ENCODE measurements around the gene TMEM130.

TMEM130 gene

DNA sequence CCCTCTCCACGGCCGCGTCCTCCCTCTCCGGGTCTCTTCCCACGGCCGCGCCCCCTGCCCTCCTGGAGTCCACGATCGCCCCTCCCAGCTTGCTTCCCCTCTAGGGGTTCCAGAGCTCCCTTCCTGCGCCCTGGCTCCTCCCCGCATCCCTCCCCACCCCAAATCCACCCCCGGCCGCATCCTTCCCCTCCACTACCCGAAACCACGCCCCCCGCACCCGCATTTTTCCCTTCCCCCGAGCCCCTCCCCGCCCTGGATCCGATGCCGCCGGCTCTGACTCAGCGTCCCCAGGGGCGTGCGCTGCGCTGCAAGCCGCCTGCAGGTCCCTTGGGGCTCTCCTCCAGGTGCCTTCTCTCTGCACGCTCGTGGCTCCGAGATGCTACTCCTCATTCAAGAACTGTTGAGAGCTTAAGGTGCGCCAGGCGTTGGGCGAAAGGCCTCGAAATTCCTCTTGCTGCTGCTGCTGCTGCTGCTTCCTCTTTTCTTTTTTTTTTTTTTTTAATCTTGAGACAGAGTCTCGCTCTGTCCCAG, 372 bp upstream of the TMEM130 start:
- DNase-seq (ENCODE audit: insufficient read length, low spot score), result peak; percentile 64
- peak; percentile 16 for FAIRE-seq
- 0 out of 2 replicates have a peak, but pooled peaks have one; percentile 15 for TF ChIP-seq SPI1 (IDR thresholded peaks at IDR 0.05; ENCODE audit: low read depth, low read length)
- no peak for TF ChIP-seq POLR2A (IDR thresholded peaks at IDR 0.05; ENCODE audit: low read depth, low read length)
- TF ChIP-seq POU2F2 (IDR thresholded peaks at IDR 0.05; ENCODE audit: low read depth, low read length), result no peak
- TF ChIP-seq POLR2AphosphoS5 (IDR thresholded peaks at IDR 0.05; ENCODE audit: low read depth, low read length), result no peak
- no peak for TF ChIP-seq TAF1 (IDR thresholded peaks at IDR 0.05; ENCODE audit: low read depth, low read length)

DNA sequence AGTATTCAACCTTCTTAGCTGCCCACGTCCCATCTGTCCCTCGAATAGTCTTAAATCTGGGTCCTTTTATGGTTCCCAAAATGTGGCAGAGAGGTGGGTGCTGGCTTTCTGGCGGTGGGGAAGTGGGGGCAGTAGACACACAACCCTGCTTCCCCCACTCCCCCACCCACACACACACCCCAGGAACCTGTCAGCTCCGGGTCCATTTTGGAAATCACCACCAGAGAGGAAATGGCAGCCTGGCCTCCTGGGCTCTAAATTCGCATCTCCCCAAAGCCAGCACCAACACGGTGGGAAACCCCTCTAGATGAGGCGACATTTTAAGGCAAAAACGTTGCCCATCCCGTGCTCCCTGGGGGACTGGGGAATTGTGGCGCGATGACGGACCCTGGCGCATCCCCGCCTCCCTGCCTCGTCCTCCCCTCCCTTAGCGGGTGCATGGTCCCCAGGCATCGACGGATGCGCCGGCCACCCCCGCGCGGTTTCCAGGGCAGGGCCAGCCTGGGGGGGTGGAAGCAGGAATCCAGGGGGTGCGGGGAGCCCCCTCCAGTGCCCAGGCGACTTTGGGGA, 702 bp downstream of the TMEM130 start:
- DNase-seq (ENCODE audit: insufficient read length, low spot score) (no peak), FAIRE-seq (no peak)
- TF ChIP-seq TAF1 (IDR thresholded peaks at IDR 0.05; ENCODE audit: low read depth, low read length) (no peak), POLR2A (IDR thresholded peaks at IDR 0.05; ENCODE audit: low read depth, low read length) (no peak), PAX5 (IDR thresholded peaks at IDR 0.05; ENCODE audit: insufficient read depth, low read length, severe bottlenecking) (no peak), POLR2AphosphoS5 (IDR thresholded peaks at IDR 0.05; ENCODE audit: low read depth, low read length) (no peak), SPI1 (IDR thresholded peaks at IDR 0.05; ENCODE audit: low read depth, low read length) (no peak), POU2F2 (IDR thresholded peaks at IDR 0.05; ENCODE audit: low read depth, low read length) (no peak)

DNA sequence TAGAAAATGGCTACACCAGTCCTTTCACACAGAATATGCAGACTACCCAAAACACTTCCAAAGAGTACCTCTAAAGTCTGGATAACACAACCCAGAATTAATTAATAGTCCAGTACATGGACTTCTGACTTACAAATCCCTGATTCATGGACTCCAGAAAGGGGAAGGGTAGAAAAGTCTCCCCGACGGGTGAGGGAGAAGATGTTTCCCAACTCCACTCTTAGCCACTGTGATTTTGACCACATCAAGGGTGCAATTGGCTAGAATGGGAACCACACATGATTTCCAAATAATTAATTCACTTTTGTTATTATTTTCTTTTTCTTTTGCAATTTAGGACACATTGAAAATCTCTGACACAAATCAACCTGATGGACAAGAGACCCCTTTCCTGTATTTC, 1.4 kb downstream of the TMEM130 start:
- DNase-seq (ENCODE audit: insufficient read length, low spot score), result no peak
- no peak for FAIRE-seq
- TF ChIP-seq POU2F2 (IDR thresholded peaks at IDR 0.05; ENCODE audit: low read depth, low read length) (no peak), POLR2A (IDR thresholded peaks at IDR 0.05; ENCODE audit: low read depth, low read length) (no peak), SPI1 (IDR thresholded peaks at IDR 0.05; ENCODE audit: low read depth, low read length) (no peak), TAF1 (IDR thresholded peaks at IDR 0.05; ENCODE audit: low read depth, low read length) (no peak), POLR2AphosphoS5 (IDR thresholded peaks at IDR 0.05; ENCODE audit: low read depth, low read length) (no peak), PAX5 (IDR thresholded peaks at IDR 0.05; ENCODE audit: insufficient read depth, low read length, severe bottlenecking) (no peak)

DNA sequence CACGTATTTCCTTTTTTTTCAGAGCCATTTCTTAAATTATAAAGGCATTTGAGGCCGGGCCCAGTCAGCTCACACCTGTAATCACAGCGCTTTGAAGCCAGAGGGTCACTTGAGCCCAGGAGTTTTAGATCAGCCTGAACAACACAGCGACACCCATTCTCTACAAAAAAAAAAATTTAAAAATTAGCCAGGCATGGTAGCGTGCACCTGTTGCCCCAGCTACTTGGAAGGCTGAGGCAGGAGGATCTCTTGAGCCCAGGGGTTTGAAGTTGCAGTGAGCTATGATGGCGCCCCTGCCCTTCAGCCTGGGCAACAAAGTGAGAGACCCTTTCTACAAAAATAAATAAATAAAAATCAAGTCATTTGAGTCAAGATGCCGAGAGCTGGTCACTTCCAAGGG, 3.0 kb downstream of the TMEM130 start:
- DNase-seq (ENCODE audit: insufficient read length, low spot score), result no peak
- no peak for FAIRE-seq
- TF ChIP-seq SPI1 (IDR thresholded peaks at IDR 0.05; ENCODE audit: low read depth, low read length) (no peak), POLR2A (IDR thresholded peaks at IDR 0.05; ENCODE audit: low read depth, low read length) (no peak), TAF1 (IDR thresholded peaks at IDR 0.05; ENCODE audit: low read depth, low read length) (no peak), POU2F2 (IDR thresholded peaks at IDR 0.05; ENCODE audit: low read depth, low read length) (no peak), POLR2AphosphoS5 (IDR thresholded peaks at IDR 0.05; ENCODE audit: low read depth, low read length) (no peak), PAX5 (IDR thresholded peaks at IDR 0.05; ENCODE audit: insufficient read depth, low read length, severe bottlenecking) (no peak)

DNA sequence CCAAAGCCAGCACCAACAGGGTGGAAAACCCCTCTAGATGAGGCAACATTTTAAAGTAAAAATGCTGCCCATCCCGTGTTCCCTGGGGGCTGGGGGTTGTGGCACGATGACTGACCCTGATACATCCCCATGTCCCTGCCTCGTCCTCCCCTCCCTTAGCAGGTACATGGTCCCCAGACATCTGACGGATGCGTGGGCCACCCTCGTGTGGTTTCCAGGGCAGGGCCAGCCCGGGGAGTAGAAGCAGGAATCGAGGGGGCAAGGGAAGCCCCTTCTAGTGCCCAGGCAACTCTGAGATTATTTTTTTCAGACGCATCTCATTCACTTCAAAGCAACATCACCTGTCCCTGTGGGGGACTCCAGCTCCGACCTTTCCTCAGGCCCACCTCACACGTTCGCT, 3.5 kb downstream of the TMEM130 start:
- DNase-seq (ENCODE audit: insufficient read length, low spot score), result no peak
- no peak for FAIRE-seq
- TF ChIP-seq SPI1 (IDR thresholded peaks at IDR 0.05; ENCODE audit: low read depth, low read length) (no peak), POLR2A (IDR thresholded peaks at IDR 0.05; ENCODE audit: low read depth, low read length) (no peak), PAX5 (IDR thresholded peaks at IDR 0.05; ENCODE audit: insufficient read depth, low read length, severe bottlenecking) (no peak), POLR2AphosphoS5 (IDR thresholded peaks at IDR 0.05; ENCODE audit: low read depth, low read length) (no peak), POU2F2 (IDR thresholded peaks at IDR 0.05; ENCODE audit: low read depth, low read length) (no peak), TAF1 (IDR thresholded peaks at IDR 0.05; ENCODE audit: low read depth, low read length) (no peak)

DNA sequence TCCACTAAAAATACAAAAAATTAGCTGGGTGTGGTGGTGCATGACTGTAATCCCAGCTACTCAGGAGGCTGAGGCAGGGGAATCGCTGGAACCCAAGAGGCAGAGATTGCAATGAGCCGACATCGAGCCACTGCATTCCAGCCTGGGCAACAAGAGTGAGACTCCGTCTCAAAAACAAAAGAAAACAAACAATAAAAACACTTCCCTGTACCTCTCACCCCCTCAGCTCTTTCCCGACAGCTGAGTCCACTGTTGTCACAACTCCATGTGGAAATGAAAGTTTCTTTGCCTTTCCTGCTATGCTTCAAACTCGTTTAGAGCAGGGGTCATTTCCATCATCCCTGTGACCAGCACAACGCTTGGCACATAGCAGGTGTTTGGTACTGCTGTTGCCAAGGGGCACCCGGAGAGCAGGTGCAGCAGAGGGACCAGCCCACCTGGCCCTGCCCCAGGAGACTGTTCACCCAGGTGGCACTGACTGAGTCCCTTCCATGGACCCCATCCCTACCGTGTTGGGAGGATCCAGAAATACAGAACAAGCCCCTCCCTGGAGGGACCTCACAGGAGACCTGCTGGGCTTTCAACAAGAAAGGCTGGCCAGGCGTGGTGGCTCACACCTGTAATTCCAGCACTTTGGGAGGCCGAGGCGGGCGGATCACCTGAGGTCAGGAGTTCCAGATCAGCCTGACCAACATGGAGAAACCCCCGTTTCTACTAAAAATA, 4.9 kb downstream of the TMEM130 start:
- FAIRE-seq, result no peak
- TF ChIP-seq POU2F2 (IDR thresholded peaks at IDR 0.05; ENCODE audit: low read depth, low read length) (no peak), TAF1 (IDR thresholded peaks at IDR 0.05; ENCODE audit: low read depth, low read length) (no peak), POLR2AphosphoS5 (IDR thresholded peaks at IDR 0.05; ENCODE audit: low read depth, low read length) (no peak), SPI1 (IDR thresholded peaks at IDR 0.05; ENCODE audit: low read depth, low read length) (no peak), POLR2A (IDR thresholded peaks at IDR 0.05; ENCODE audit: low read depth, low read length) (no peak), PAX5 (IDR thresholded peaks at IDR 0.05; ENCODE audit: insufficient read depth, low read length, severe bottlenecking) (no peak)
- DNase-seq (ENCODE audit: insufficient read length, low spot score), result no peak

DNA sequence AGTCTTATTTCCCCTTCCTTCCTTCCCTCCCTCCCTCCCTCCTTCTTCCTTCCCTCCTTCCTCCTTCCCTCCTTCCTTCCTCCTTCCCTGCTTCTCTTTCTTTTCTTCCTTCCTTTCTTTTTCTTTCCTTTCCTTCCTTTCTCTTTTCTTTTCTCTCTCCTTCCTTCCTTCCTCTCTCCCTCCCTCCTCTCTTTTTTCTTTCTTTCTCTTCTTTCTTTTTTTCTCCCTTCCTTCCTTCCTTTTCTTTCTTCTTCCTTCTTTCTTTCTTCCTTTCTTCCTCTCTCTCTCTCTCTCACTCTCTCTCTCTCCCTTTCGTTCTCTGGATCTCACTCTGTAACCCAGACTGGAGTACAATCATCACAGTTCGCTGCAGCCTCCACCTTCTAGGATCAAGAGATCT, 6.2 kb downstream of the TMEM130 start:
- FAIRE-seq (no peak), DNase-seq (ENCODE audit: insufficient read length, low spot score) (no peak)

DNA sequence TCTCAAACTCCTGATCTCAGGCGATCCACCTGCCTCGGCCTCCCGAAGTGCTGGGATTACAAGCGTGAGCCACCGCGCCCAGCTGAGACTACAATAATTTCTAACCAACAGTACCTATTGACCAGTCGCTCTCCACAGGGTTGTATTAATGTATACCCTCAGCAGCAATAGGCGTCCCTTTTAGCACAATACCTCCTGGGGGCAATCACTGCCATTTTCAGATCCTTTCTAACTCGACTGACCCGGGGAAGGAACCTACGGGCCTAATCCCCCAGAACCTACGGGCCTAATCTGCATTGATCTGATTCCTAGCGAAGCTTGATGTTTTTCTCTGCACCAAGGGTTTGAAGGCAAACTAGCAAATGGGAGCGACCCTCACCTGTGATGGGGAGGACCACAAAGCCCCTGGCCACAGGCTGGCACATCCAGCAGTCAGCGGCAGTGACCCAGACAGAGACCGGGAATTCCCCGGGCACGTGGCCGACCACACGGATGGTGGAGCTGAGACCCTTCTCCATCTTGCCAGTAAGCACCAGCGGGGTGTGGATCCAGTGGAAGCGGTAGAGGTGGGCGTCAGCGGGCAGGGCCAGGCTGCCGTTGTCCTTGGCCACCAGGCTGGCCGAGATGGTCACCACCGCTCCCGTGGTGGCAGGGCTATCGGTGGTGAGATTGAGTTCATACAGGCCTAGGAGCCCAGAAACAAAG, 6.9 kb downstream of the TMEM130 start:
- TF ChIP-seq PAX5 (IDR thresholded peaks at IDR 0.05; ENCODE audit: insufficient read depth, low read length, severe bottlenecking) (no peak), POU2F2 (IDR thresholded peaks at IDR 0.05; ENCODE audit: low read depth, low read length) (no peak), SPI1 (IDR thresholded peaks at IDR 0.05; ENCODE audit: low read depth, low read length) (no peak), POLR2A (IDR thresholded peaks at IDR 0.05; ENCODE audit: low read depth, low read length) (no peak), TAF1 (IDR thresholded peaks at IDR 0.05; ENCODE audit: low read depth, low read length) (no peak), POLR2AphosphoS5 (IDR thresholded peaks at IDR 0.05; ENCODE audit: low read depth, low read length) (no peak)
- FAIRE-seq, result no peak
- DNase-seq (ENCODE audit: insufficient read length, low spot score), result no peak

More for the DNA sequence above, 6.2 kb downstream of the TMEM130 start:
- TF ChIP-seq SPI1 (IDR thresholded peaks at IDR 0.05; ENCODE audit: low read depth, low read length) (no peak), POLR2AphosphoS5 (IDR thresholded peaks at IDR 0.05; ENCODE audit: low read depth, low read length) (no peak), POU2F2 (IDR thresholded peaks at IDR 0.05; ENCODE audit: low read depth, low read length) (no peak), POLR2A (IDR thresholded peaks at IDR 0.05; ENCODE audit: low read depth, low read length) (no peak), TAF1 (IDR thresholded peaks at IDR 0.05; ENCODE audit: low read depth, low read length) (no peak), PAX5 (IDR thresholded peaks at IDR 0.05; ENCODE audit: insufficient read depth, low read length, severe bottlenecking) (no peak)

DNA sequence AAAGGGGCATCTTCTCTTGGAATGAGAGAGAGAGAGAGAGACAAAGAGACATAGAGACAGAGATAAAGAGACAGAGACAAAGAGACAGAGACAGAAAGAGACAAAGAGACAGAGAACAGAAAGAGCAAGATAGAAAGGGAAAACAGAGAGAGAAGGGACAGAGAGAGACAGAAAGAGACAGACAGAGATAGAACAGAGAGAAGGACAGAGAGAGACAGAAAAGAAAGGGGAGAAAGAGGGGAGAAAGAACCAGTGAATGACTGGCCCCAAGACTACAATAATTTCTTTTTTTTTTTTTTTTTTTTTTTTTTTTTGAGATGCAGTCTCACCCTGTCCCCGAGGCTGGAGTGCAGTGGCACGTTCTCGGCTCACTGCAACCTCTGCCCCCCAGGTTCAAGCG, 7.6 kb downstream of the TMEM130 start:
- TF ChIP-seq TAF1 (IDR thresholded peaks at IDR 0.05; ENCODE audit: low read depth, low read length), result no peak
- TF ChIP-seq POLR2AphosphoS5 (IDR thresholded peaks at IDR 0.05; ENCODE audit: low read depth, low read length), result no peak
- TF ChIP-seq POU2F2 (IDR thresholded peaks at IDR 0.05; ENCODE audit: low read depth, low read length), result no peak
- TF ChIP-seq SPI1 (IDR thresholded peaks at IDR 0.05; ENCODE audit: low read depth, low read length), result no peak
- no peak for TF ChIP-seq PAX5 (IDR thresholded peaks at IDR 0.05; ENCODE audit: insufficient read depth, low read length, severe bottlenecking)
- TF ChIP-seq POLR2A (IDR thresholded peaks at IDR 0.05; ENCODE audit: low read depth, low read length), result no peak

More for the DNA sequence above, 7.6 kb downstream of the TMEM130 start:
- FAIRE-seq, result no peak
- DNase-seq (ENCODE audit: insufficient read length, low spot score), result no peak

Measured in GM12891 (cell line).